Activated T-helper 1 cell treated with anti-CD3 and anti-CD28 coated beads, Interleukin-12 subunit alpha, Interleukin-12 subunit beta, Interleukin-2, Interleukin-4 antibody, amounts not matched to agents 30 ng/mL and 10 ng/mL and 1 ng/mL, durations not matched to agents 14 hours and 24 hours and 36 hours (primary cell): ENCODE measurements around the gene SCIN. TPM values are rescaled to one million over a fixed set of nuclear protein-coding genes. Genes with fewer than 3 reads are reported as not detected.

Experiments
- DNase-seq: peaks from one replicate; pipeline ENCODE4 v3.0.0; 2021; ENCODE audit warnings: low spot score
- H3K27ac Mint-ChIP-seq: one replicate; pipeline ENCODE4 v1.8.0; 2021; ENCODE audit warnings: mild to moderate bottlenecking, mixed read lengths
- H3K27me3 Mint-ChIP-seq: one replicate; pipeline ENCODE4 v1.8.0; 2022; ENCODE audit warnings: mild to moderate bottlenecking, moderate library complexity, mixed read lengths; ENCODE audit not compliant: insufficient read depth
- H3K36me3 Mint-ChIP-seq: one replicate; pipeline ENCODE4 v1.8.0; 2021; ENCODE audit warnings: low read depth, mixed read lengths
- H3K4me1 Mint-ChIP-seq: one replicate; pipeline ENCODE4 v1.8.0; 2021; ENCODE audit warnings: low read depth, mixed read lengths
- H3K4me3 Mint-ChIP-seq: one replicate; pipeline ENCODE4 v1.8.0; 2021; ENCODE audit warnings: mild to moderate bottlenecking, moderate library complexity, mixed read lengths
- H3K9me3 Mint-ChIP-seq: one replicate; pipeline ENCODE4 v1.8.0; 2021; ENCODE audit warnings: mixed read lengths
- intact Hi-C: fragments of 100-400 bp; cut with micrococcal nuclease; formaldehyde crosslinking; loops from one replicate; pipeline ENCODE4 v1.15.1; 2024
- total RNA-seq: library from RNA; stranded (reverse); gene quantifications from 2 replicates; pipeline ENCODE4 v1.2.3, GENCODE V29; 2022

Gene SCIN
- total RNA-seq, 1 donor from 2014 or later = not detected

DNA sequence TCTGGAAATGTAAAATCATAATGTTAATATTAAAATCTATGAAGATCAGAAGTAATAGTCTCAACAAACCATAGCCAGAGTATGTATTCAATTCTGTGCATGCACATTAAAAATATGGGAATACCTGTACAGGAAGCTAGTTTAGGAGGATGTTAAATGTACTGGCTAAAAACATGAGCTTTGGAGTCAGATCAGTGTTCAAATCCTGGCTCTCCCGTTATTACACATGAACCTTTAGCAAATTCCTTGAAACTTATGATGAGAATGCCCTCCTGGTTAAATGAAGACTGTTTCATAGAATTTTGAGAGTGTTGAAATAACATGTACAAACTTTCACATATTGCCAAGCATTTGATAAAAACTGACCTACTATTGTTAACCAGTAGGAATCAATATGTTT is 121.5 kb downstream of the SCIN start:
- Mint-ChIP-seq H3K4me1 (peaks cover 28% of the 10 kb centered on the region), H3K27me3 (no peaks in the 10 kb centered on the region), H3K4me3 (no peak overlapping the region), H3K36me3 (no peaks in the 10 kb centered on the region), H3K27ac (no peak overlapping the region), H3K9me3 (no peaks in the 10 kb centered on the region)
- no peak for DNase-seq
- intact Hi-C loops = no loop called here

DNA sequence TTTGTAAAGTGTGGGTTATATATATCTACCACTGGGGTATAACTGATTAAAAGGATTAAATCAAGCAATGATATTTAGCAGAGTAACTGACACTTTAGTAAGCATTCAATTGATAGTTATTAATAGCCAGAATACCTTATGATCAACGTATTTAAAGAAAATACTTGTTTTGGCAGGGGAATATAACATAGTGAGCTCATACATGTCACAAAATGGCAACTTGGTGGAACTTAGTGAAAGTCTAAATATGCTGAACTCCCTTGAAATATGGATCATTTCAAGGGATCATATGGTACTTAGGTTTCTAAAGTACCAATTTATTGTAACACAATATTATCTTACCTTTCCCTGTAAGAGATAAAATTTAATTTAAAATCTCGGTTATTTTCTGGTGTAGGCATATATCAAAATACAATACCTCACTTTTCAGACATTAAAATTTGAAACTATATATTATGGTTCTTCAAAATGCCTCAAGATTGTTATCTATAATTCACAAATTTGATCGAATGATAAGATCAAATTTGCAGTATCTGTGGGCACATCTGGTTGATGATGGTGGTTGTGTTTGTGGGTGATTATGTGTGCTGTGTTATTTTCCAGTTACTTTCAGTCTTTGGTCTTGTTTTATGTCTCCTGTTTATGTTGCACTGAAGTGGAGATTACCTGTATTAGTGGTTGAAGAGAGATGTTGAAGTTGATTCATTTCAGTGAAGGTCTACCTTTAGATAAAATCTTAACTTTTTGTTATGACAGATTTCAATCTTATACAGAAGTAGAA is 122.1 kb downstream of the SCIN start:
- intact Hi-C loops = no loop called here
- no peak overlapping the region for H3K27ac Mint-ChIP-seq
- H3K4me1 Mint-ChIP-seq = peaks cover 23% of the 10 kb centered on the region
- DNase-seq = no peak
- H3K4me3 Mint-ChIP-seq = no peak overlapping the region
- no peaks in the 10 kb centered on the region for H3K36me3 Mint-ChIP-seq
- H3K9me3 Mint-ChIP-seq = no peaks in the 10 kb centered on the region
- no peaks in the 10 kb centered on the region for H3K27me3 Mint-ChIP-seq

DNA sequence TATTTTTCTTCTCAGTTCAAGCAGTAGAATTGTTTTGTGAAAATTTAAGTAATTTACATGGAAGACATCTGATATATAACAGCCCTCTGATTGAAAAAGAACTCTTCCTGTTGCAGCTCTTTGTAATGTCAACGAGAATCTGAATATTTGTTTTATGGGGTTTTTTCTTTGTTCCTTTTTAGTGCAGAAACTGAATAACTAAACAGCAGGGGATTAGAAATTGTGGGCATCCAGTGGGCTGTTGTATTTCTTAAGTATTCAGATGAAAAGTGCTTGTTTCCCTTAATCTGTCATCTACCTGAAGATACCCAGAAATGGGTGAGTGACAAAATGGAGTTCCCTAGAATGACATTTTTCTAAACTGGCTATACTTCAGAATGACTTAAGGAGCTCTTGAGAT is 124.3 kb downstream of the SCIN start:
- H3K4me1 Mint-ChIP-seq = peaks cover 6% of the 10 kb centered on the region
- DNase-seq = no peak
- no peaks in the 10 kb centered on the region for H3K9me3 Mint-ChIP-seq
- H3K4me3 Mint-ChIP-seq = no peak overlapping the region
- no peaks in the 10 kb centered on the region for H3K27me3 Mint-ChIP-seq
- H3K36me3 Mint-ChIP-seq = peaks cover 2% of the 10 kb centered on the region
- no peak overlapping the region for H3K27ac Mint-ChIP-seq
- intact Hi-C loops = no loop called here

DNA sequence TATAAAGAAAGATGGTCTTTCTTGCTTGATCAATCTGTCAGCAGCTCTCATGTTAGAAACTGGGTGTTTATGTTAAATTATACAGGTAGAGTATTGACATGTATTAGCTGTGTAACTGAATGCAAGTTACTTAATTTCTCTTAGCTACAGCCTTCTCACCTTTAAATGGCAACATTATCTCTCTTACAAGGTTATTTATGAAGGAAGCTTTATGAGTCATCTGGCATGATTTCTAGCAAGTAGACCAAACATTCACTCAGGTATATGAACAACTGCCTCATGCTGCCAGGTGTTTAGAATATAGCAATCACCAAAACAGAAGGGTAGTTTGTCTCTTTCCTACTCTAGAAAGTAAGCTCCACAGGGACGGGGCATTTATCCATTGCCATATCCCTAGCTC is 125.4 kb downstream of the SCIN start:
- Mint-ChIP-seq H3K27ac (no peak overlapping the region), H3K4me1 (peaks cover 6% of the 10 kb centered on the region), H3K9me3 (no peaks in the 10 kb centered on the region), H3K27me3 (no peaks in the 10 kb centered on the region), H3K36me3 (peaks cover 2% of the 10 kb centered on the region), H3K4me3 (no peak overlapping the region)
- intact Hi-C loops = no loop called here
- no peak for DNase-seq

DNA sequence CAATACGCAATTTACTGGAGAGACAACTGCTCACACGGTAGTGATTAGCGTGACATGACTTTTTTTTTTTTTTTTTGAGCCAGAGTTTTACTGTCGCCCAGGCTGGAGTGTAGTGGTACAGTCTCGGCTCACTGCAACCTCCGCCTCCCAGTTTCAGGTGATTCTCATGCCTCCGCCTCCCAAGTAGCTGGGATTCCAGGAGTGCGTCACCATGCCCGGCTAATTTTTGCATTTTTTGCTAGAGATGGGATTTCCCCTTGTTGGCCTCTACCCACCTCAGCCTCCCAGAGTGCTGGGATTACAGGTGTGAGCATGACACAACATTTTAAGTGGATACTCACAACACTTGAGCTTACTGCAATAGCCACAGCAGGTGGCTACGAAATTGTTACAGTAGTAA is 128.8 kb downstream of the SCIN start:
- H3K4me1 Mint-ChIP-seq = no peaks in the 10 kb centered on the region
- intact Hi-C loops = no loop called here
- DNase-seq = no peak
- no peak overlapping the region for H3K4me3 Mint-ChIP-seq
- H3K36me3 Mint-ChIP-seq = peaks cover 2% of the 10 kb centered on the region
- H3K27me3 Mint-ChIP-seq = no peaks in the 10 kb centered on the region
- H3K9me3 Mint-ChIP-seq = peaks cover 6% of the 10 kb centered on the region
- H3K27ac Mint-ChIP-seq = no peak overlapping the region

DNA sequence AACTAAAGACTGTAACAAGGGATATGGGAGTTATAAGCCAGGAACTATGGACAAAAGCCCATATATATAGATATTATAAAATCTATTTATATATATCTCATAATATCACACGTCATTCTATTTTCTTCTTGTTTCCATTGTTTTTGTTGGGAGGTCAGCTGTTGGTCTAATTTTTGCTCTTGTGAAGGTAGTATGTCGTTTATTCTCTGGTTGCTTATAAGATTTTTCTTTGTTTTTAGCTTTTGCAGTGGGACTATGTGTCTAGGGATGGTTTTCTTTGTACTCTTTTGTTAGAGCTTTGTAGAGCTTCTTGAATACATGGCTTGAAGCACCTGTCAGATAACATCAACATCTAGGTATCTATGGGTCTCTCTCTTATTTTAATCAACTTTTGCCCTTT is 130.9 kb downstream of the SCIN start:
- intact Hi-C loops = no loop called here

DNA sequence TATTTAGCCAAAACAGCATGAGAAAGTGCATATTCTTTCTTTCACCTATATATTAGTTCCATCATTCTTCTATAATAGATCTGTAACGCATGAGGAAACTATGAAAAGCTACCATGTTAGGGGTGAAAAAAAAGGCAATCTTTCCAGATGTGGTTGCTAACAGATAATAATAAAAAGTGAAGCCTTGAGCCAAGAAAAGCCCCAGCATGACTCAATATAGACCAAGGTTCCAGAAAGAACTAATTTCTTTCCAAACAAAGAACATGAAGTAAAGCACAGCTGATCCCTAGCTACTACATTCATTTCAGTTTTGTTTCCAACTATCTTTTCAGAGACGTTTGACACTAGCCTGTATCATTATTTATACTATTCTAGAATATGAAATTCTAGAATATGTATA is 133.4 kb downstream of the SCIN start:
- no peak for DNase-seq
- no peaks in the 10 kb centered on the region for H3K4me1 Mint-ChIP-seq
- peaks cover 6% of the 10 kb centered on the region for H3K9me3 Mint-ChIP-seq
- no peak overlapping the region for H3K27ac Mint-ChIP-seq
- H3K27me3 Mint-ChIP-seq = no peaks in the 10 kb centered on the region
- intact Hi-C loops = no loop called here
- no peak overlapping the region for H3K4me3 Mint-ChIP-seq
- H3K36me3 Mint-ChIP-seq = peaks cover 2% of the 10 kb centered on the region

More for the DNA sequence above, 130.9 kb downstream of the SCIN start:
- Mint-ChIP-seq H3K9me3 (peaks cover 6% of the 10 kb centered on the region), H3K4me3 (no peak overlapping the region), H3K27ac (no peak overlapping the region), H3K36me3 (peaks cover 2% of the 10 kb centered on the region), H3K27me3 (no peaks in the 10 kb centered on the region), H3K4me1 (no peaks in the 10 kb centered on the region)
- no peak for DNase-seq

DNA sequence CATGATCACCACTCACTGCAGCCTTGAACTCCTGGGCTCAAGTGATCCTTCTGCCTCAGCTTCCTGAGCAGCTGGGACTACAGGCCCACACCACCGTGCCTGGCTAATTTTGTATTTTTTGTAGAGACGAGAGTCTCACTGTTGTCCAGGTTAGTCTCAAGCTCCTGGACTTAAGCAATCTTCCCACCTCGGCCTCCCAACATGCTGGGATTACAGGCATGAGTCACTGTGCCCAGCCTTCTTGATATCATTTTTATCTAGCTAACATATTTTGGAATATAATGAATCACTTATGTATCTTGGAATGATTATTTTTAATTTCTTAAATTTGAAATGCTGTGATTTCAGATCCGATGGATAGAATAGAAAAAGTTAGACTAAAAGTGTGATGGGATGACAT is 135.4 kb downstream of the SCIN start:
- Mint-ChIP-seq H3K4me3 (no peak overlapping the region), H3K27ac (no peak overlapping the region)

DNA sequence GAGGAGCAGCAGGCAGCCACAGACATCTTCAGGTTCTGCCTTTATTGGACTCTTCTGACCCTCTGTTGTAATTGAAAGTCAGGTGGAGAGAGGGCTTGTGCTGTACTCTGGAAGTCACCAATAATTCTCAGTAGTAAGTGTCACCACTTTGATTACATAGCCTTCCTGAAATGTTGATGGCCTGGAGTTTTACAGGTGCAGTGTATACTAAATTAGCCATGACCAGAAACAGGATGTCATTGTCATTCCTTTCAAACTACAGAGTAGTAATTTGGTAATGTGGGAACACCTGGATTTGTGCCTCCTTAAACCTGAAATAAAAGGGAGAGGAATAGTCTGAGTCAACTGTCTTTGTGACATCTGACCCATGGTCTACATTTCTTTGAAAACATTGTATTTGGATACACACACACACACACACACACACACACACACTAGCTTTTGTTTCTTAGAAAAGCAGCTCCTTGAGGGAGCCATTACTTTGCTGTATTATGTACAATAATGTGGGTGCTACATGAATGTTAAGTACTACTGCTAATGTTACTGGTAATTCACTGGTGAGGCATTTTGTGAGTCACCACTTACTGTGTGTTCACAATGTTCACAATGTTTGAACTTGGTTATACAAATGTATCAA is 136.5 kb downstream of the SCIN start:
- no peaks in the 10 kb centered on the region for H3K9me3 Mint-ChIP-seq
- no peak overlapping the region for H3K27ac Mint-ChIP-seq
- H3K36me3 Mint-ChIP-seq = no peaks in the 10 kb centered on the region
- no peaks in the 10 kb centered on the region for H3K27me3 Mint-ChIP-seq
- H3K4me3 Mint-ChIP-seq = no peak overlapping the region
- intact Hi-C loops = no loop called here
- no peak for DNase-seq
- H3K4me1 Mint-ChIP-seq = no peaks in the 10 kb centered on the region

More for the DNA sequence above, 135.4 kb downstream of the SCIN start:
- Mint-ChIP-seq H3K9me3 (peaks cover 6% of the 10 kb centered on the region), H3K36me3 (no peaks in the 10 kb centered on the region), H3K27me3 (no peaks in the 10 kb centered on the region), H3K4me1 (no peaks in the 10 kb centered on the region)
- DNase-seq = no peak
- intact Hi-C loops = no loop called here

DNA sequence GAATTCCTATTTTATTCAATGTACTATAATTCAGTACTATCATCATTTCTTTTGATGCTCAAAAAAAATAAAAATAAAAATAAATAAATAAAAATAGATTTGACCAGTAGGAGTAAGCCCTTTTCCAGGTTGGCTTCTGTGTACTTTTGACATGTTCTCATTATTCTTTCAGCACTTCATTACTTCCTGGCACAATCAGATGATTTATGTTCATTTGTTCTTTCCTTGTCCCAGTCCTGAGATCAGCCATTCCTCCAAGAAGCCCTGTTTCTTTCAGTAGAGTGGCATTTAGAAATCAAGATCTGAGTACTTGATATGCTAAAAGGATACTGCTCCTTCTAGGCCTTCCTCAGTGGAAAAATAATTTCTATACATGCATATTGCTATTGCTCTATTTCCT is 137.8 kb downstream of the SCIN start:
- Mint-ChIP-seq H3K27ac (no peak overlapping the region), H3K27me3 (no peaks in the 10 kb centered on the region), H3K4me1 (no peaks in the 10 kb centered on the region), H3K36me3 (no peaks in the 10 kb centered on the region), H3K9me3 (no peaks in the 10 kb centered on the region), H3K4me3 (no peak overlapping the region)
- intact Hi-C loops = no loop called here
- no peak for DNase-seq

Other genes starting within 250 kb of the SCIN start
- gene VWDE, start 166.9 kb upstream of the SCIN start, total RNA-seq = 1.6 and 1.7 TPM in 2 replicates
- gene ARL4A, start 116.9 kb downstream of the SCIN start, total RNA-seq = 9.5 and 10.2 TPM in 2 replicates